H1 (cell line): Measurements from ENCODE around the gene SEMA3E. TPM values are rescaled to one million over a fixed set of nuclear protein-coding genes. Genes with fewer than 3 reads are reported as not detected.

Experiments used
- CTCF ChIA-PET: fragments of 300-600 bp; sonication (Branson Sonifier 250); formaldehyde crosslinking; loops from one replicate; lab custom pipeline; 2021; ENCODE audit not compliant: partially characterized antibody; lab: Charles Lee
- POLR2A ChIA-PET: fragments of 300-600 bp; sonication (Branson Sonifier 250); formaldehyde crosslinking; loops from one replicate; lab custom pipeline; 2021; ENCODE audit warnings: inconsistent platforms; ENCODE audit not compliant: partially characterized antibody; lab: Charles Lee
- DNase-seq, 2 experiments: peaks; one replicate each; pipeline versions ENCODE4 v3.0.0 to v3.0.0-alpha.2; 2010 to 2022; ENCODE audit warnings: low spot score in 2 of 2, low read depth in 1 of 2, mixed read lengths in 1 of 2
- FAIRE-seq: peaks from 2 replicates; lab custom pipeline; 2011; peaks lifted over from hg19 to GRCh38; lab: Jason Lieb, UNC
- H2AFZ ChIP-seq: 2 replicates; pipeline ENCODE4 v1.8.1; 2012; ENCODE audit warnings: low read length, inconsistent platforms
- H2AK5ac ChIP-seq: 2 replicates; pipeline ENCODE4 v1.6.1; 2013; ENCODE audit warnings: low read depth, low read length
- H2BK120ac ChIP-seq: replicated peaks from 2 replicates; pipeline ENCODE3; 2013; ENCODE audit warnings: low read depth, low read length, inconsistent platforms
- H2BK12ac ChIP-seq: 2 replicates; pipeline ENCODE4 v1.6.1; 2013; ENCODE audit warnings: low read depth, low read length
- H2BK15ac ChIP-seq: 2 replicates; pipeline ENCODE4 v1.6.1; 2013; ENCODE audit warnings: low read length
- H2BK20ac ChIP-seq: 2 replicates; pipeline ENCODE4 v1.6.1; 2013; ENCODE audit warnings: low read length
- H2BK5ac ChIP-seq: 2 replicates; pipeline ENCODE4 v1.6.1; 2013; ENCODE audit warnings: low read depth, low read length
- H3K14ac ChIP-seq: 2 replicates; pipeline ENCODE4 v1.6.1; 2013; ENCODE audit warnings: inconsistent platforms; ENCODE audit not compliant: insufficient read length
- H3K18ac ChIP-seq: 2 replicates; pipeline ENCODE4 v1.6.1; 2013; ENCODE audit warnings: low read length; ENCODE audit errors: extremely low read depth
- H3K23ac ChIP-seq: 2 replicates; pipeline ENCODE4 v1.6.1; 2013; ENCODE audit warnings: inconsistent platforms; ENCODE audit not compliant: insufficient read length
- H3K23me2 ChIP-seq: 2 replicates; pipeline ENCODE4 v1.6.1; 2013; ENCODE audit warnings: low read depth, low read length
- H3K27ac ChIP-seq: 2 replicates; pipeline ENCODE4 v1.6.1; 2011; ENCODE audit warnings: low read depth, low read length, inconsistent platforms
- H3K27me3 ChIP-seq, 4 experiments: replicated peaks in 1 of 4; 1 replicate in 1 of 4; 2 replicates in 3 of 4; pipeline versions ENCODE4 v1.6.1 to v1.8.1; 2011 to 2013; ENCODE audit warnings: low read length in 3 of 4, mild to moderate bottlenecking in 3 of 4, inconsistent platforms in 2 of 4, mixed read lengths in 2 of 4, moderate library complexity in 1 of 4; ENCODE audit not compliant: control insufficient read depth in 3 of 4, insufficient read depth in 3 of 4; ENCODE audit errors: extremely low read depth in 1 of 4
- H3K36me3 ChIP-seq, 4 experiments: 2 replicates each; pipeline versions ENCODE4 v1.6.1 to v1.8.1; 2011 to 2013; ENCODE audit warnings: mild to moderate bottlenecking in 4 of 4, low read length in 3 of 4, moderate library complexity in 2 of 4, control low read depth in 1 of 4, inconsistent platforms in 1 of 4; ENCODE audit not compliant: insufficient read depth in 4 of 4, control insufficient read depth in 2 of 4
- H3K4ac ChIP-seq: replicated peaks from 2 replicates; pipeline ENCODE3; 2013; ENCODE audit warnings: low read length, low read depth, mixed read lengths, inconsistent platforms; ENCODE audit not compliant: insufficient read length
- H3K4me1 ChIP-seq, 4 experiments: replicated peaks in 1 of 4; 1 replicate in 1 of 4; 2 replicates in 3 of 4; pipeline versions ENCODE4 v1.6.1 to v1.8.1; 2011 to 2013; ENCODE audit warnings: low read length in 3 of 4, inconsistent platforms in 2 of 4, mixed read lengths in 1 of 4; ENCODE audit not compliant: insufficient read depth in 4 of 4, control insufficient read depth in 3 of 4
- H3K4me2 ChIP-seq, 2 experiments: 2 replicates each; pipeline versions ENCODE4 v1.6.1 to v1.8.1; 2011 to 2013; ENCODE audit warnings: low read depth in 2 of 2, low read length in 2 of 2, control low read depth in 1 of 2, inconsistent platforms in 1 of 2, mild to moderate bottlenecking in 1 of 2; ENCODE audit not compliant: insufficient read depth in 1 of 2
- H3K4me3 ChIP-seq, 4 experiments: fragments of 200-600, 300-600 bp in 1 of 4; sonication (generic), shearing (Covaris generic), sonication (Bioruptor Twin) in 1 of 4; 2 replicates each; pipeline versions ENCODE4 v1.5.1 to v1.8.1; 2011 to 2016; ENCODE audit warnings: low read length in 4 of 4, low read depth in 3 of 4, control low read depth in 2 of 4, inconsistent platforms in 2 of 4, mild to moderate bottlenecking in 2 of 4, mixed read lengths in 1 of 4, moderate library complexity in 1 of 4; ENCODE audit not compliant: insufficient read depth in 2 of 4; ENCODE audit errors: extremely low read depth in 1 of 4
- H3K56ac ChIP-seq: replicated peaks from 2 replicates; pipeline ENCODE3; 2013; ENCODE audit warnings: low read depth, mild to moderate bottlenecking, mixed read lengths, low read length, inconsistent platforms; ENCODE audit not compliant: insufficient read length
- H3K79me1 ChIP-seq: 2 replicates; pipeline ENCODE4 v1.6.1; 2013; ENCODE audit warnings: low read depth, low read length, control low read depth
- H3K79me2 ChIP-seq, 2 experiments: 2 replicates each; pipeline versions ENCODE4 v1.6.1 to v1.8.1; 2012 to 2013; ENCODE audit warnings: low read length in 2 of 2, mild to moderate bottlenecking in 2 of 2, inconsistent platforms in 1 of 2; ENCODE audit not compliant: insufficient read depth in 2 of 2, control insufficient read depth in 1 of 2
- H3K9ac ChIP-seq, 4 experiments: replicated peaks in 1 of 4; 1 replicate in 1 of 4; 2 replicates in 3 of 4; pipeline versions ENCODE4 v1.6.1 to v1.8.1; 2011 to 2013; ENCODE audit warnings: low read depth in 3 of 4, low read length in 3 of 4, control low read depth in 2 of 4, mild to moderate bottlenecking in 2 of 4, moderate library complexity in 2 of 4, inconsistent platforms in 1 of 4; ENCODE audit errors: extremely low read depth in 1 of 4
- H3K9me3 ChIP-seq, 2 experiments: 2 replicates each; pipeline versions ENCODE4 v1.6.1 to v1.8.1; 2012 to 2013; ENCODE audit warnings: mild to moderate bottlenecking in 2 of 2, moderate library complexity in 2 of 2, control low read depth in 1 of 2, inconsistent platforms in 1 of 2, low read depth in 1 of 2, low read length in 1 of 2, mixed read lengths in 1 of 2; ENCODE audit not compliant: insufficient read depth in 2 of 2
- H4K20me1 ChIP-seq, 2 experiments: replicated peaks in 1 of 2; 2 replicates each; pipeline versions ENCODE3 to v1.8.1; 2011 to 2013; ENCODE audit warnings: inconsistent platforms in 2 of 2, low read length in 2 of 2, mild to moderate bottlenecking in 1 of 2; ENCODE audit not compliant: insufficient read depth in 2 of 2, control insufficient read depth in 1 of 2
- H4K5ac ChIP-seq: 2 replicates; pipeline ENCODE4 v1.6.1; 2013; ENCODE audit warnings: low read length, low read depth, mixed read lengths, inconsistent platforms; ENCODE audit not compliant: insufficient read length
- H4K8ac ChIP-seq: 2 replicates; pipeline ENCODE4 v1.8.0; 2013; ENCODE audit warnings: mild to moderate bottlenecking, moderate library complexity, low read length, inconsistent platforms; ENCODE audit not compliant: insufficient read depth; ENCODE audit errors: extremely low read depth
- H4K91ac ChIP-seq: replicated peaks from 2 replicates; pipeline ENCODE3; 2013; ENCODE audit warnings: low read length, mixed read lengths, inconsistent platforms; ENCODE audit not compliant: insufficient read length
- CTCF ChIP-seq, 3 experiments: IDR thresholded peaks; 1 replicate in 2 of 3; 2 replicates in 1 of 3; pipeline versions ENCODE4 v1.5.1 to v1.6.1; 2011; ENCODE audit warnings: low read length in 3 of 3, mild to moderate bottlenecking in 3 of 3, inconsistent platforms in 2 of 3, low read depth in 1 of 3, moderate library complexity in 1 of 3; ENCODE audit not compliant: insufficient read depth in 1 of 3; ENCODE audit errors: control extremely low read depth in 1 of 3
- HDAC6 ChIP-seq: IDR thresholded peaks from one replicate; pipeline ENCODE4 v1.7.1; 2012; ENCODE audit warnings: low read depth, mild to moderate bottlenecking, inconsistent platforms, low read length, moderate library complexity
- RAD21 ChIP-seq, 2 experiments: IDR thresholded peaks in 1 of 2; conservative IDR thresholded peaks in 1 of 2; 2 replicates each; pipeline ENCODE4 v1.6.1; 2011; ENCODE audit warnings: low read depth in 2 of 2, low read length in 2 of 2, improper control_type of control experiment in 1 of 2, inconsistent platforms in 1 of 2, mild to moderate bottlenecking in 1 of 2, moderate library complexity in 1 of 2
- WGBS, 2 experiments: shearing (Covaris generic) in 1 of 2; methylation state at CpG; one replicate each; pipeline versions ENCODE4 v1.1.6 to v1.1.7; 2013 to 2015; ENCODE audit warnings: low lambda C conversion rate in 2 of 2, mixed read lengths in 2 of 2, inconsistent platforms in 1 of 2, low coverage in 1 of 2, missing lambda C conversion rate in 1 of 2; ENCODE audit not compliant: insufficient replicate concordance in 2 of 2, insufficient coverage in 1 of 2, insufficient read length in 1 of 2; ENCODE audit errors: extremely low coverage in 1 of 2, missing lambda C conversion rate in 1 of 2; 5-methylcytosine and 5-hydroxymethylcytosine counted together
- polyA plus RNA-seq, 7 experiments: library from polyadenylated mRNA; depleted of rRNA in 3 of 7; stranded (reverse) in 5 of 7; unstranded in 2 of 7; fragments of >200 nt in 5 of 7; fragments of 200-250 nt in 2 of 7; gene quantifications; 1 replicate in 5 of 7; 2 replicates in 1 of 7; 4 replicates in 1 of 7; pipeline versions ENCODE4 v1.2.1 to v1.2.3, GENCODE V29; 2011 to 2013; ENCODE audit warnings: missing spikeins in 2 of 7, mixed read lengths in 2 of 7
- total RNA-seq: library from RNA; stranded (reverse); fragmentation: NEBNext Ultra II Directional; extraction: Animal tissue kit (Norgen Biotek cat#: 25700); gene quantifications from 2 replicates; pipeline ENCODE4 v1.2.1, GENCODE V29; 2021

SEMA3E gene
- total and polyA plus RNA-seq, 2 of the 8 experiments (the other 6 are each of a cell fraction or from before 2014, with no cell fraction given), result 0.93 to 0.94 TPM

DNA sequence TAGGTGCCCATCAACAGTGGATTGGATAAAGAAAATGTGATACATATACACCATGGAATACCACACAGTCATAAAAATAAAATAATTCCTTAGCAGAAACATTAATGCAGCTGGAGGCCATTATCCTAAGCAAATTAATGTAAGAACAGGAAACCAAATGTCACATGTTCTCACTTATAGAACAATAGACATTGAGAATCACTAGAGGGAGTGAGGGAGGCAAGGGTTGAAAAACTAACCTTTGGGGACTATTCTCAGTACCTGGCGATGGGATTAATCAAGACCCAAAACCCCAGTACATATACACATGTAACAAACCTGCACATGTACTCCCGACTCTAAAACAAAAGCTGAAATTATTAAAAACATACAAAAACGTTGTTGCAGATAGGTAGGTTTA, 222.6 kb downstream of the SEMA3E start:
- Histone ChIP-seq H3K23me2 (no peaks in the 10 kb centered on the region), H4K91ac (no peak overlapping the region), H3K18ac (no peak overlapping the region), H2AFZ (no peak overlapping the region), H3K36me3 (no peaks in the 10 kb centered on the region), H3K4ac (no peak overlapping the region), H3K9me3 (no peaks in the 10 kb centered on the region), H2BK120ac (no peak overlapping the region), H2BK12ac (no peak overlapping the region), H3K27me3 (no peaks in the 10 kb centered on the region), H3K23ac (no peak overlapping the region), H3K4me1 (peaks cover 0 to 17% (median 5%) of the 10 kb centered on the region in 4 experiments; a peak in 5 of 7 replicates), H3K4me3 (no peak overlapping the region), H2BK5ac (no peak overlapping the region), H3K9ac (no peak overlapping the region), H3K27ac (no peak overlapping the region), H3K56ac (no peak overlapping the region), H3K79me2 (no peaks in the 10 kb centered on the region), H3K79me1 (no peaks in the 10 kb centered on the region), H4K8ac (no peak overlapping the region), H3K14ac (no peak overlapping the region), H4K20me1 (no peaks in the 10 kb centered on the region), H2AK5ac (no peak overlapping the region), H2BK15ac (no peak overlapping the region), H3K4me2 (no peak overlapping the region), H4K5ac (no peak overlapping the region), H2BK20ac (no peak overlapping the region)
- DNase-seq (no peak), FAIRE-seq (peak; percentile 36)
- TF ChIP-seq RAD21 (IDR thresholded peaks at IDR 0.05 in 1 of 2, conservative IDR thresholded peaks at IDR 0.05 in 1 of 2; ENCODE audit: low read depth in 2 of 2, low read length in 2 of 2) (peak in 1 of 2 experiments; percentile 34; a peak in 2 of 4 replicates), CTCF (IDR thresholded peaks at IDR 0.05; ENCODE audit: control extremely low read depth in 1 of 3, insufficient read depth in 1 of 3, low read depth in 1 of 3, low read length in 3 of 3) (peak in 1 of 3 experiments; percentile 33; a peak in 2 of 4 replicates), HDAC6 (no peak)
- WGBS, 2 experiments, result 48% methylated on average over 3 of the region's 3 CpGs; no CpG with 5 or more reads in 1 of the 2 experiments
- ChIA-PET CTCF (interaction anchor here (0.8 to 2.3 kb wide), 8 partner anchors 9 to 41 kb away, joined by 3 to 13 read pairs (median 3); no protein-coding TSS in a partner anchor), POLR2A (no interaction called here)
